ENCODE measurements around the gene RGS10. TPM values are rescaled to one million over a fixed set of nuclear protein-coding genes. Genes with fewer than 3 reads are reported as not detected.

The RGS10 gene
- total RNA-seq, 6 experiments from 2014 or later: 52.6 to 76.4 (median 71.3) TPM

GRCh38 chr10:119541459-119542356 lies 811 bp downstream of the RGS10 start:
- peak overlapping the region; percentile 88 for H3K4me3 Mint-ChIP-seq
- TF ChIP-seq CTCF (IDR thresholded peaks at IDR 0.05): no peak
- peaks cover 5% of the 10 kb centered on the region for H3K27me3 Mint-ChIP-seq (ENCODE audit: insufficient read depth)
- no peak for DNase-seq
- peaks cover 77% of the 10 kb centered on the region for H3K4me1 Mint-ChIP-seq (ENCODE audit: low read depth)
- peak overlapping the region; percentile 60 for H3K27ac Mint-ChIP-seq
- no peaks in the 10 kb centered on the region for H3K36me3 Mint-ChIP-seq (ENCODE audit: low read depth)
- no peaks in the 10 kb centered on the region for H3K9me3 Mint-ChIP-seq

GRCh38 chr10:119541046-119541445 lies 1.5 kb downstream of the RGS10 start:
- peak overlapping the region; percentile 60 for H3K27ac Mint-ChIP-seq
- H3K9me3 Mint-ChIP-seq: no peaks in the 10 kb centered on the region
- H3K4me1 Mint-ChIP-seq (ENCODE audit: low read depth): peaks cover 77% of the 10 kb centered on the region
- peak; percentile 31 for DNase-seq
- H3K4me3 Mint-ChIP-seq: peak overlapping the region; percentile 88
- H3K27me3 Mint-ChIP-seq (ENCODE audit: insufficient read depth): peaks cover 7% of the 10 kb centered on the region
- H3K36me3 Mint-ChIP-seq (ENCODE audit: low read depth): no peaks in the 10 kb centered on the region
- TF ChIP-seq CTCF (IDR thresholded peaks at IDR 0.05): no peak

- no peaks in the 10 kb centered on the region for H3K9me3 Mint-ChIP-seq
- H3K27ac Mint-ChIP-seq: peak overlapping the region; percentile 60
- no peaks in the 10 kb centered on the region; the same call in 1 of the 2 replicates for H3K36me3 Mint-ChIP-seq (ENCODE audit: low read depth)
- TF ChIP-seq CTCF (IDR thresholded peaks at IDR 0.05): no peak
- peak overlapping the region; percentile 61 for H3K4me3 Mint-ChIP-seq
- DNase-seq: no peak
- peaks cover 77% of the 10 kb centered on the region for H3K4me1 Mint-ChIP-seq (ENCODE audit: low read depth)
- peaks cover 7% of the 10 kb centered on the region for H3K27me3 Mint-ChIP-seq (ENCODE audit: insufficient read depth)
Measured at GRCh38 chr10:119540038-119540437, 2.5 kb downstream of the RGS10 start.

GRCh38 chr10:119539359-119539825 lies 3.1 kb downstream of the RGS10 start:
- Mint-ChIP-seq H3K27ac (peak overlapping the region; percentile 79), H3K4me3 (peak overlapping the region; percentile 38), H3K4me1 (ENCODE audit: low read depth) (peaks cover 78% of the 10 kb centered on the region), H3K27me3 (ENCODE audit: insufficient read depth) (peaks cover 7% of the 10 kb centered on the region), H3K9me3 (no peaks in the 10 kb centered on the region), H3K36me3 (ENCODE audit: low read depth) (no peaks in the 10 kb centered on the region; the same call in 1 of the 2 replicates)
- TF ChIP-seq CTCF (IDR thresholded peaks at IDR 0.05): no peak
- DNase-seq: no peak

- Mint-ChIP-seq H3K4me1 (ENCODE audit: low read depth) (peaks cover 73% of the 10 kb centered on the region), H3K4me3 (peak overlapping the region; percentile 30; the same call in 1 of the 2 replicates), H3K36me3 (ENCODE audit: low read depth) (no peaks in the 10 kb centered on the region; the same call in 1 of the 2 replicates), H3K27me3 (ENCODE audit: insufficient read depth) (peaks cover 7% of the 10 kb centered on the region), H3K27ac (peak overlapping the region; percentile 79), H3K9me3 (no peaks in the 10 kb centered on the region)
- peak; percentile 34; the same call in 1 of the 2 replicates for TF ChIP-seq CTCF (IDR thresholded peaks at IDR 0.05)
- no peak for DNase-seq
Measured at GRCh38 chr10:119538632-119539358, 3.7 kb downstream of the RGS10 start.
